Hepatocyte (in vitro differentiated cells): ENCODE measurements around the gene SAP30BP. TPM values are rescaled to one million over a fixed set of nuclear protein-coding genes. Genes with fewer than 3 reads are reported as not detected.

Source experiments
- DNase-seq: peaks from one replicate; pipeline ENCODE4 v3.0.0-alpha.2; 2016; ENCODE audit warnings: low spot score
- H2AFZ ChIP-seq: fragments of 200-600 bp; sonication (generic); 2 replicates; pipeline ENCODE4 v1.6.0; 2016; ENCODE audit warnings: antibody characterized with exemption, mild to moderate bottlenecking
- H3K27ac ChIP-seq: fragments of 200-600 bp; sonication (generic); 2 replicates; pipeline ENCODE4 v1.5.1; 2016; ENCODE audit warnings: mild to moderate bottlenecking
- H3K27me3 ChIP-seq: fragments of 200-600 bp; sonication (generic); 2 replicates; pipeline ENCODE4 v1.6.1; 2016
- H3K36me3 ChIP-seq: fragments of 200-600 bp; sonication (generic); replicated peaks from 2 replicates; pipeline ENCODE4 v1.5.1; 2016; ENCODE audit warnings: low read depth; ENCODE audit not compliant: insufficient read depth
- H3K4me1 ChIP-seq: fragments of 200-600 bp; sonication (generic); 2 replicates; pipeline ENCODE4 v1.5.1; 2016; ENCODE audit warnings: mild to moderate bottlenecking, moderate library complexity; ENCODE audit not compliant: insufficient read depth
- H3K4me2 ChIP-seq: fragments of 200-600 bp; sonication (generic); 2 replicates; pipeline ENCODE4 v1.6.0; 2016
- H3K4me3 ChIP-seq: fragments of 200-600 bp; sonication (generic); 2 replicates; pipeline ENCODE4 v1.5.1; 2016; ENCODE audit warnings: mild to moderate bottlenecking
- H3K79me2 ChIP-seq: fragments of 200-600 bp; sonication (generic); 2 replicates; pipeline ENCODE4 v1.6.0; 2017; ENCODE audit warnings: mild to moderate bottlenecking
- H3K9me2 ChIP-seq: fragments of 200-600 bp; sonication (generic); replicated peaks from 2 replicates; pipeline ENCODE4 v1.6.0; 2017; ENCODE audit warnings: mild to moderate bottlenecking; ENCODE audit not compliant: insufficient read depth
- H3K9me3 ChIP-seq: fragments of 200-600 bp; sonication (generic); 2 replicates; pipeline ENCODE4 v1.5.1; 2016; ENCODE audit warnings: low read depth, mild to moderate bottlenecking
- H4K20me1 ChIP-seq: fragments of 200-600 bp; sonication (generic); 2 replicates; pipeline ENCODE4 v1.6.0; 2016; ENCODE audit warnings: mild to moderate bottlenecking; ENCODE audit not compliant: insufficient read depth, poor library complexity, severe bottlenecking
- CTCF ChIP-seq: fragments of 200-600 bp; sonication (generic); IDR thresholded peaks from 2 replicates; pipeline ENCODE4 v1.5.1; 2016; ENCODE audit warnings: antibody characterized with exemption, mild to moderate bottlenecking; ENCODE audit not compliant: poor library complexity
- EZH2 ChIP-seq: fragments of 200-600 bp; sonication (generic); IDR thresholded peaks from 2 replicates; pipeline ENCODE4 v1.6.1; 2016; ENCODE audit warnings: antibody characterized with exemption, mild to moderate bottlenecking, borderline replicate concordance
- EZH2phosphoT487 ChIP-seq: fragments of 200-600 bp; sonication (generic); IDR thresholded peaks from one replicate; pipeline ENCODE4 v1.6.1; 2018; ENCODE audit warnings: antibody characterized with exemption, mild to moderate bottlenecking, low read depth, moderate library complexity; ENCODE audit not compliant: unreplicated experiment, severe bottlenecking
- WGBS: methylation state at CpG from one replicate; pipeline ENCODE4 v1.1.6; 2016; ENCODE audit warnings: low lambda C conversion rate; ENCODE audit errors: missing lambda C conversion rate; 5-methylcytosine and 5-hydroxymethylcytosine counted together
- polyA plus RNA-seq: library from polyadenylated mRNA; unstranded; fragments of >200 nt; fragmentation: Nextera tagmentation; extraction: Ambion mirVana; gene quantifications from 2 replicates; pipeline ENCODE4 v1.2.1, GENCODE V29; 2016
- total RNA-seq: library from RNA; depleted of rRNA; stranded (reverse); fragments of >200 nt; gene quantifications from 2 replicates; pipeline ENCODE4 v1.2.3, GENCODE V29; 2014

SAP30BP gene
- total and polyA plus RNA-seq, 2 experiments from 2014 or later = 67.5 to 89.9 TPM

- H3K9me3 ChIP-seq = no peaks in the 10 kb centered on the region
- peaks cover 10% of the 10 kb centered on the region for H3K4me1 ChIP-seq
- peak overlapping the region; percentile 38 for H2AFZ ChIP-seq
- H3K79me2 ChIP-seq = peaks cover 73% of the 10 kb centered on the region
- peak overlapping the region; percentile 80 for H3K27ac ChIP-seq
- no peak for DNase-seq
- peak overlapping the region; percentile 75 for H3K4me3 ChIP-seq
- H3K4me2 ChIP-seq = peak overlapping the region; percentile 92
- H3K36me3 ChIP-seq = no peaks in the 10 kb centered on the region
- H3K27me3 ChIP-seq = no peaks in the 10 kb centered on the region
- WGBS = 17% methylated on average over 4 of the region's 4 CpGs
- H4K20me1 ChIP-seq = no peaks in the 10 kb centered on the region
- no peaks in the 10 kb centered on the region for H3K9me2 ChIP-seq
- TF ChIP-seq CTCF = no peak
- no peak for TF ChIP-seq EZH2
- no peak for TF ChIP-seq EZH2phosphoT487
Measured at GRCh38 chr17:75667825-75668224, 687 bp downstream of the SAP30BP start.

- Histone ChIP-seq H3K9me2 (no peaks in the 10 kb centered on the region), H3K9me3 (no peaks in the 10 kb centered on the region), H3K36me3 (no peaks in the 10 kb centered on the region), H4K20me1 (no peaks in the 10 kb centered on the region), H3K4me2 (peak overlapping the region; percentile 92), H3K79me2 (peaks cover 75% of the 10 kb centered on the region), H3K4me3 (peak overlapping the region; percentile 75), H3K27me3 (no peaks in the 10 kb centered on the region), H2AFZ (no peak overlapping the region), H3K4me1 (peaks cover 10% of the 10 kb centered on the region), H3K27ac (no peak overlapping the region)
- no peak for TF ChIP-seq CTCF
- no peak for TF ChIP-seq EZH2phosphoT487
- no peak for TF ChIP-seq EZH2
- no peak for DNase-seq
- 89% methylated on average over 4 of the region's 4 CpGs for WGBS
Measured at GRCh38 chr17:75668489-75668888, 1.4 kb downstream of the SAP30BP start.

GRCh38 chr17:75670868-75671267, 3.7 kb downstream of the SAP30BP start:
- WGBS = 92% methylated on average over 5 of the region's 5 CpGs
- H4K20me1 ChIP-seq = no peaks in the 10 kb centered on the region
- H3K9me2 ChIP-seq = no peaks in the 10 kb centered on the region
- H3K27me3 ChIP-seq = no peaks in the 10 kb centered on the region
- DNase-seq = no peak
- H3K4me2 ChIP-seq = no peak overlapping the region
- H3K36me3 ChIP-seq = no peaks in the 10 kb centered on the region
- H3K27ac ChIP-seq = no peak overlapping the region
- H3K4me1 ChIP-seq = peaks cover 10% of the 10 kb centered on the region
- H2AFZ ChIP-seq = no peak overlapping the region
- TF ChIP-seq EZH2 (no peak), EZH2phosphoT487 (no peak), CTCF (no peak)
- H3K9me3 ChIP-seq = no peaks in the 10 kb centered on the region
- peaks cover 72% of the 10 kb centered on the region for H3K79me2 ChIP-seq
- H3K4me3 ChIP-seq = no peak overlapping the region

- no peaks in the 10 kb centered on the region for H3K9me3 ChIP-seq
- H3K27ac ChIP-seq = no peak overlapping the region
- TF ChIP-seq EZH2 = no peak
- TF ChIP-seq EZH2phosphoT487 = no peak
- no peak for TF ChIP-seq CTCF
- no peaks in the 10 kb centered on the region for H3K9me2 ChIP-seq
- no peaks in the 10 kb centered on the region for H4K20me1 ChIP-seq
- H2AFZ ChIP-seq = no peak overlapping the region
- DNase-seq = no peak
- peaks cover 72% of the 10 kb centered on the region for H3K79me2 ChIP-seq
- H3K27me3 ChIP-seq = no peaks in the 10 kb centered on the region
- H3K36me3 ChIP-seq = no peaks in the 10 kb centered on the region
- H3K4me1 ChIP-seq = peaks cover 5% of the 10 kb centered on the region
- no peak overlapping the region for H3K4me2 ChIP-seq
- H3K4me3 ChIP-seq = no peak overlapping the region
- WGBS = 99% methylated on average over 5 of the region's 5 CpGs
Measured at GRCh38 chr17:75672011-75672410, 4.9 kb downstream of the SAP30BP start.
